ENCODE data around the gene PDZRN4.

Gene PDZRN4

DNA sequence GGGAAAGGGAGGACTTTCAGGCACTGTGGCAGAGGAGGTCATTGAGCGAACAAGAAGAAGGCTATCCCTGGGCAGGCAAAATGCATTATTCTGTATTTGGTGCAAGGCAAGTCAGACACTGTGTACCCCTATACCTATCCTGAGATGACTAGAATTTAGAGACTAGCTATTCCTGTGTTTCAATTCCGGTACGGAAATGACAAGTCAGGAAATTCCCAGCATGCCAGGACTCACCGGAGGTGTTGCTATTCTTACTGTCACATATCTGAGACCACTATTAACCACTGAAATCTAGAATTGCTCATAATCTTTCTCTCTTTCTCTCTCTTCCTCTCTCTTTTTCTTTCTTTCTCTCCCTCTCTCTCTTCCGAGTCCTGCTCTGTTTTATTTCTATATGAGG is 297.1 kb downstream of the PDZRN4 start:
- TF ChIP-seq, protein P1, sequence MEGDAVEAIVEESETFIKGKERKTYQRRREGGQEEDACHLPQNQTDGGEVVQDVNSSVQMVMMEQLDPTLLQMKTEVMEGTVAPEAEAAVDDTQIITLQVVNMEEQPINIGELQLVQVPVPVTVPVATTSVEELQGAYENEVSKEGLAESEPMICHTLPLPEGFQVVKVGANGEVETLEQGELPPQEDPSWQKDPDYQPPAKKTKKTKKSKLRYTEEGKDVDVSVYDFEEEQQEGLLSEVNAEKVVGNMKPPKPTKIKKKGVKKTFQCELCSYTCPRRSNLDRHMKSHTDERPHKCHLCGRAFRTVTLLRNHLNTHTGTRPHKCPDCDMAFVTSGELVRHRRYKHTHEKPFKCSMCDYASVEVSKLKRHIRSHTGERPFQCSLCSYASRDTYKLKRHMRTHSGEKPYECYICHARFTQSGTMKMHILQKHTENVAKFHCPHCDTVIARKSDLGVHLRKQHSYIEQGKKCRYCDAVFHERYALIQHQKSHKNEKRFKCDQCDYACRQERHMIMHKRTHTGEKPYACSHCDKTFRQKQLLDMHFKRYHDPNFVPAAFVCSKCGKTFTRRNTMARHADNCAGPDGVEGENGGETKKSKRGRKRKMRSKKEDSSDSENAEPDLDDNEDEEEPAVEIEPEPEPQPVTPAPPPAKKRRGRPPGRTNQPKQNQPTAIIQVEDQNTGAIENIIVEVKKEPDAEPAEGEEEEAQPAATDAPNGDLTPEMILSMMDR (IDR thresholded peaks at IDR 0.05; ENCODE audit: low read depth, low read length): no peak
- no peak for DNase-seq (ENCODE audit: extremely low read depth, low read depth)

DNA sequence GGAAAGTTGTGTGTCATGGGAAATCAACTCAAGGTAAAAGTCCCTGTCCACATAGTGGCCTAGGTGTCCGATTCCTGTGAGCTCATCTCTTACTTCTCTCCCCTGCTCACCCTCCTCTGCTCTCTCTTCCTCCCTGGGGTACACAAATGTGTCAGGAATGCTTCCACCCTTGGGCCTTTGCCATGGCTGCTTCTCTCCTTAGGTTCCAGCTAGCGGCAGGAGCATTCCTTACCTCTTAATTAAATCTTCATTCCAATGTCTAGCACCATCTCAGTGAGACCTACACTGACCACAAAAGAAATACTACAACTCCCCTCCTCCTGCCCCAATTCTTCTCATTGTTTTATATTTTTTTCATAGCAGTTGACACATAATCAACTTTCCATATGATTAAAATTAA is 298.6 kb downstream of the PDZRN4 start:
- TF ChIP-seq, protein P1 (IDR thresholded peaks at IDR 0.05; ENCODE audit: low read depth, low read length): no peak
- DNase-seq (ENCODE audit: extremely low read depth, low read depth): no peak

DNA sequence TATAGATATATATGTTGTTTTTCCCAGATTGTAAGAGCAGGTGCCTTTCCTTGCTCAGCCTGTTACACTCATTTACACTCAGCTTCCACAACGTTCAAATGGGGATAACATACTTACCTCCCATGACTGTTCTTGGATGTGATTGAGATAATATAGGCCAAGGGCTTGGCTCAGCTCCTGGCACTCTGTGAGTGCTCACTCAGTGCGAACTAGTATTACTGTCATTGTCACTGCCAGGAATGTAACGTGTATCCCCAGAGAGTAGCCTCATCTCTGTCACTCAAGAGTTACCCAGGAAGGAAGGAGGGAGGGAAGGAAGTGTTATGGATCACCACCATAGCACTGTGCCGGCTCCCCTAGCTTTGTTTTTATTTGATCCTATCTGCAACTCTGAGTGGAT is 307.9 kb downstream of the PDZRN4 start:
- DNase-seq (ENCODE audit: extremely low read depth, low read depth): no peak
- TF ChIP-seq, protein P1 (IDR thresholded peaks at IDR 0.05; ENCODE audit: low read depth, low read length): no peak

DNA sequence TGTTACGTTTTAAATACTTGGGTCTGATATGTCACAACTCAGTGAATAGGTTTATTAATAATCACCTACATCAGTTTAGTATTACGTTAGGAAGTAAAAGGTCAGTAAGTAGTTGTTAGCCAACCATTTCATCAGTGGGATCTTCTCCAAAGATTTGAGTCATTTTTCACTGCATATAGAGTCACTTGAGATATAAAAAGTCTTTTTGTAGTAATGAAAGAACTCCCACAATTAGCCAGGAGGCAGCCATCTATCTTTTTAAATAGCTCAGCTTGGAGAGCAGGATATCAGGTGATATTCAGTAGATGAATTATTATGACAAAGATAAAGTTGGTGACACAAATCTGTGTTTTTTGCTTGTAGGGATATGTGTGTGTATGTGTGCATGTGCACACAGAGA is 309.3 kb downstream of the PDZRN4 start:
- TF ChIP-seq, protein P1 (IDR thresholded peaks at IDR 0.05; ENCODE audit: low read depth, low read length): no peak

DNA sequence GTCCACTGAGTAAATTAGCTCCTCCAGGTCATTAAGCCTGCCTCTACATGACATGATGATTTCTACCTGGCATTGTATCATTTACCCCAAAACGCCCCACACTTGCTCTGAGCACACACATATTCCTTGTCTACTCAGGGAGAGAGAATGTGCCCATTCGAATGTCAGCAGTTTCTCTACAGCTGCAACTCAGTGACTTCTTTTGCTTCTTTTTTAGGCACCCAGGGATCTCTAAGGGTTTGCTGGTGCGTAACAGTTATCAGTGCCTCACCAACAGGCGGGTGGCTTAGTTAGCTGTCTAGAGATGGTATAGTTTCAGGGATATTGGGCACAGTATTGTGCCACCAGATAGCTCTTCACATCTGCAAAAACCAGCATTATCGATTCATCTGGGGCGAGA is 316.9 kb downstream of the PDZRN4 start:
- no peak for DNase-seq (ENCODE audit: extremely low read depth, low read depth)
- TF ChIP-seq, protein P1 (IDR thresholded peaks at IDR 0.05; ENCODE audit: low read depth, low read length): no peak

More for the DNA sequence above, 309.3 kb downstream of the PDZRN4 start:
- no peak for DNase-seq (ENCODE audit: extremely low read depth, low read depth)

DNA sequence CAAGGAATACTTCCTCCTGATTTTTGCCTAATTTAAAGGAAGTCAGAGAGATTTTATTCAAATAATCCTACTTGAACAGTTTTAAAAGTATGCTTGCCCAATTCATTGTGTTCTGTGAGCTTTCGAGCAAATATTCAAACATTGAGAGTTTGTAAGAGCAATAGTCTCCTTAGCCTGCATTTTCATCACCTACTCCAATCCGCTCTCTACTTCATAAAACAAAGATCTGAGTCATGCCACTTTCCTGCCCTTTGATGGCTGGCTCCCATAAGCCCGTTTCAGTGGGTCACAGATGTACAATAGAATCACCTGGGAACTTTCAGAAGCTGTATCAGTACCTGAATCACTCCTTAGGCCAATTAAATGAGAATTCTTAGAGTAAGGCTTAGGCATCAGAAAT is 319.2 kb downstream of the PDZRN4 start:
- no peak for DNase-seq (ENCODE audit: extremely low read depth, low read depth)
- TF ChIP-seq, protein P1 (IDR thresholded peaks at IDR 0.05; ENCODE audit: low read depth, low read length): no peak

DNA sequence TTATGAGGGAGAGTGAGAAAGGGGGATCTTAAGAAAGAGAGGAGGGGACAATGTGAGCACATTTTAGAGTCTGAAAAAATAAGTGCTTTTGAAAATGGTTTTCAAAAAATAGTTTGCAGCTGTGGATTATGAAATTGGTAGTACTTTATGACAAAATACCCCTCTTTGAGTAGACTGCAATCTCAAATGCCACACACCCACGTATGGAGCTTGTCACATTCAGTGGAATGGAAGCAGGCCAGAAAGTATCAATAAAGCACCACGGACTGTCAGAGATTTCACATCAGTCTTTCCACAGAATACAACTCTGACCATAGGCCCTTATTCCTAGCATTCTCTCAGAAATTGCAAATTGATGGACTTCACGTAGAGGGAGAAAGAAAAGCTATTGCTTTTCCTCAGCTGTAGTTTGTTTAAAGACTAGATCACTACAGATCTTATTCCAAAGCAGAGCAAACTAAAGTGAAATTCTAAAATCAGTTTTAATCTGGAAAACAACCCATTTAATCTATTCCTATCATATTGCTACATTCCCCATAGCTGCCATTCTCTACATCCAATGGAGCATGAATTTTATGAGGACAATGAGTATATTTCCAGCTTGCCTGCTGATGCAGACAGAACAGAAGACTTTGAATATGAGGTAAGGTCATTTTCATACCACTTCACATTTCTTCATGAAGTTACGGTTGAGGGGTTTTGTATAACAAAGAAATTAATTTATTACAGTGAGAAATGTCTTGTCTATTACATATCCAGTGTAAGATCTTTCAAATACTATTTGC is 321.3 kb downstream of the PDZRN4 start:
- no peak for DNase-seq (ENCODE audit: extremely low read depth, low read depth)
- TF ChIP-seq, protein P1 (IDR thresholded peaks at IDR 0.05; ENCODE audit: low read depth, low read length): no peak

All from AG09319 (cell line).